NCI-H1092 treated with DMSO at 0.1 percent for 48 hours (cell line): Measurements from ENCODE around the gene TNFRSF11A.
A peak's percentile ranks its signal among the peaks of the same experiment; 100 is the strongest.

Experiments used
- DNase-seq: peaks from one replicate; lab custom pipeline; 2025; lab: John Stamatoyannopoulos, UW

The TNFRSF11A gene

GRCh38 chr18:62345909-62346308, 20.8 kb downstream of the TNFRSF11A start:
- DNase-seq: no peak

GRCh38 chr18:62346333-62347088, 21.4 kb downstream of the TNFRSF11A start:
- DNase-seq: no peak

GRCh38 chr18:62347089-62347506, 22.0 kb downstream of the TNFRSF11A start:
- no peak for DNase-seq

- DNase-seq: no peak
These were observed 23.4 kb downstream of the TNFRSF11A start for GRCh38 chr18:62348474-62348873.

GRCh38 chr18:62353170-62353569, 28.1 kb downstream of the TNFRSF11A start:
- DNase-seq: no peak

- DNase-seq: no peak
These were observed 29.0 kb downstream of the TNFRSF11A start for GRCh38 chr18:62354151-62354550.

GRCh38 chr18:62357079-62357719, 32.1 kb downstream of the TNFRSF11A start:
- no peak for DNase-seq

GRCh38 chr18:62360805-62361204, 35.7 kb downstream of the TNFRSF11A start:
- DNase-seq: no peak

- no peak for DNase-seq
These were observed 36.2 kb downstream of the TNFRSF11A start for GRCh38 chr18:62361288-62361687.

GRCh38 chr18:62364558-62364957, 39.4 kb downstream of the TNFRSF11A start:
- no peak for DNase-seq

GRCh38 chr18:62365420-62365819, 40.3 kb downstream of the TNFRSF11A start:
- no peak for DNase-seq

- no peak for DNase-seq
These were observed 41.9 kb downstream of the TNFRSF11A start for GRCh38 chr18:62366992-62367391.

GRCh38 chr18:62368100-62368499, 43.0 kb downstream of the TNFRSF11A start:
- DNase-seq: no peak

GRCh38 chr18:62369129-62369644, 44.1 kb downstream of the TNFRSF11A start:
- DNase-seq: no peak

- DNase-seq: no peak
These were observed 45.3 kb downstream of the TNFRSF11A start for GRCh38 chr18:62370366-62370765.

GRCh38 chr18:62371436-62371835, 46.3 kb downstream of the TNFRSF11A start:
- DNase-seq: peak; percentile 29

- DNase-seq: peak; percentile 72
These were observed 47.0 kb downstream of the TNFRSF11A start for GRCh38 chr18:62372156-62372555.

- DNase-seq: peak; percentile 55
These were observed 47.8 kb downstream of the TNFRSF11A start for GRCh38 chr18:62372882-62373281.

- no peak for DNase-seq
These were observed 49.4 kb downstream of the TNFRSF11A start for GRCh38 chr18:62374410-62374965.

GRCh38 chr18:62377131-62377807, 52.2 kb downstream of the TNFRSF11A start:
- no peak for DNase-seq

GRCh38 chr18:62379051-62379450, 53.9 kb downstream of the TNFRSF11A start:
- no peak for DNase-seq

- no peak for DNase-seq
These were observed 56.3 kb downstream of the TNFRSF11A start for GRCh38 chr18:62381373-62381772.
